HEK293 (cell line): ENCODE measurements around the gene VMAC.

ENCODE experiments used
- SETDB1 ChIP-seq: IDR thresholded peaks from one replicate; pipeline ENCODE4 v1.6.1; 2017; ENCODE audit warnings: mild to moderate bottlenecking, low read length, moderate library complexity, mixed read lengths; ENCODE audit not compliant: insufficient read length
- YY2 ChIP-seq: fragments of 450-650 bp; formaldehyde crosslinking; IDR thresholded peaks from 2 replicates; pipeline ENCODE4 v1.5.1; 2016; ENCODE audit warnings: missing biosample characterization, missing genetic modification characterization
- ZBTB20 ChIP-seq: fragments of 450-650 bp; formaldehyde crosslinking; IDR thresholded peaks from 2 replicates; pipeline ENCODE4 v1.5.1; 2016; ENCODE audit warnings: missing biosample characterization, missing genetic modification characterization
- ZNF24 ChIP-seq: fragments of 450-650 bp; formaldehyde crosslinking; IDR thresholded peaks from 2 replicates; pipeline ENCODE4 v1.5.1; 2016; ENCODE audit warnings: missing biosample characterization, missing genetic modification characterization
- ZNF341 ChIP-seq: fragments of 450-650 bp; formaldehyde crosslinking; IDR thresholded peaks from 2 replicates; pipeline ENCODE4; 2016; ENCODE audit warnings: low read depth, missing biosample characterization, missing genetic modification characterization
- ZNF514 ChIP-seq: fragments of 450-650 bp; formaldehyde crosslinking; IDR thresholded peaks from 2 replicates; pipeline ENCODE4 v1.5.1; 2016; ENCODE audit warnings: missing biosample characterization, missing genetic modification characterization
- TF ChIP-seq, protein P1 (sequence below): fragments of 450-650 bp; formaldehyde crosslinking; IDR thresholded peaks from 2 replicates; pipeline ENCODE4 v1.5.1; 2016; ENCODE audit warnings: missing biosample characterization, missing genetic modification characterization
- TF ChIP-seq, protein P2 (sequence below): fragments of 450-650 bp; formaldehyde crosslinking; IDR thresholded peaks from 2 replicates; pipeline ENCODE4 v1.5.1; 2017; ENCODE audit warnings: missing biosample characterization, missing genetic modification characterization

DNA sequence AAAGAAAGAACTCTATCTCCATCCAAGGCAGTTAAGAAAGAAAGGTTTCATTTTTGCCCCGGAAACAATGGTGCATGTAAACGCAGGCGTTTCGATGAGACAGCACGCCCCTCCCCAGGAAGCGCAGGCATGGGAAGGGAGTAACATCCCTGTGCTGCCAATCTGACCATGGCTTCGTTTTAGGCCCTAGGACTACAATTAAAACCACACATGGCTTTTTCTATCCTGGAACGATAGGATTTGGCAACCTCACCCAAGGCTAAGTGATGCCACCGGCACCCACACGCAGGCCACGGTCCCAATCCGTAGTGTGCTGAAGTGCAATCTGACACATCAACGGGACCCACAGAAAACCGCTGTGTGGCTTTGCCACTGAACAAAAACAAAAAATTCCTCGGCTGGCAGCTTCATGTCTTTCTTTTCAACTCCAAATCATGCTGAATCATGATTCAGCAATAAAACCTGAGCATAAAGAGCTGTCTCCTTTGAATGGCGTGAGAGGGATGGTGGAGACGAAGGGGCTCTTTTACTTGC is 49.1 kb downstream of the VMAC start:
- TF ChIP-seq ZBTB20 (no peak), ZNF341 (tag by site-specific recombination) (no peak), ZNF24 (no peak), SETDB1 (no peak), ZNF514 (no peak), YY2 (tag by site-specific recombination) (no peak)
- TF ChIP-seq, protein P1, sequence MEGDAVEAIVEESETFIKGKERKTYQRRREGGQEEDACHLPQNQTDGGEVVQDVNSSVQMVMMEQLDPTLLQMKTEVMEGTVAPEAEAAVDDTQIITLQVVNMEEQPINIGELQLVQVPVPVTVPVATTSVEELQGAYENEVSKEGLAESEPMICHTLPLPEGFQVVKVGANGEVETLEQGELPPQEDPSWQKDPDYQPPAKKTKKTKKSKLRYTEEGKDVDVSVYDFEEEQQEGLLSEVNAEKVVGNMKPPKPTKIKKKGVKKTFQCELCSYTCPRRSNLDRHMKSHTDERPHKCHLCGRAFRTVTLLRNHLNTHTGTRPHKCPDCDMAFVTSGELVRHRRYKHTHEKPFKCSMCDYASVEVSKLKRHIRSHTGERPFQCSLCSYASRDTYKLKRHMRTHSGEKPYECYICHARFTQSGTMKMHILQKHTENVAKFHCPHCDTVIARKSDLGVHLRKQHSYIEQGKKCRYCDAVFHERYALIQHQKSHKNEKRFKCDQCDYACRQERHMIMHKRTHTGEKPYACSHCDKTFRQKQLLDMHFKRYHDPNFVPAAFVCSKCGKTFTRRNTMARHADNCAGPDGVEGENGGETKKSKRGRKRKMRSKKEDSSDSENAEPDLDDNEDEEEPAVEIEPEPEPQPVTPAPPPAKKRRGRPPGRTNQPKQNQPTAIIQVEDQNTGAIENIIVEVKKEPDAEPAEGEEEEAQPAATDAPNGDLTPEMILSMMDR, result no peak
- TF ChIP-seq, protein P2, sequence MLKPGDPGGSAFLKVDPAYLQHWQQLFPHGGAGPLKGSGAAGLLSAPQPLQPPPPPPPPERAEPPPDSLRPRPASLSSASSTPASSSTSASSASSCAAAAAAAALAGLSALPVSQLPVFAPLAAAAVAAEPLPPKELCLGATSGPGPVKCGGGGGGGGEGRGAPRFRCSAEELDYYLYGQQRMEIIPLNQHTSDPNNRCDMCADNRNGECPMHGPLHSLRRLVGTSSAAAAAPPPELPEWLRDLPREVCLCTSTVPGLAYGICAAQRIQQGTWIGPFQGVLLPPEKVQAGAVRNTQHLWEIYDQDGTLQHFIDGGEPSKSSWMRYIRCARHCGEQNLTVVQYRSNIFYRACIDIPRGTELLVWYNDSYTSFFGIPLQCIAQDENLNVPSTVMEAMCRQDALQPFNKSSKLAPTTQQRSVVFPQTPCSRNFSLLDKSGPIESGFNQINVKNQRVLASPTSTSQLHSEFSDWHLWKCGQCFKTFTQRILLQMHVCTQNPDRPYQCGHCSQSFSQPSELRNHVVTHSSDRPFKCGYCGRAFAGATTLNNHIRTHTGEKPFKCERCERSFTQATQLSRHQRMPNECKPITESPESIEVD (tag by site-specific recombination), result no peak
